ENCODE results near the gene GRIK4. TPM values are rescaled to one million over a fixed set of nuclear protein-coding genes. Genes with fewer than 3 reads are reported as not detected.

The GRIK4 gene
- total and polyA plus RNA-seq, 9 of the 15 experiments (the other 6 are each of a cell fraction or from before 2014, with no cell fraction given), result not detected

DNA sequence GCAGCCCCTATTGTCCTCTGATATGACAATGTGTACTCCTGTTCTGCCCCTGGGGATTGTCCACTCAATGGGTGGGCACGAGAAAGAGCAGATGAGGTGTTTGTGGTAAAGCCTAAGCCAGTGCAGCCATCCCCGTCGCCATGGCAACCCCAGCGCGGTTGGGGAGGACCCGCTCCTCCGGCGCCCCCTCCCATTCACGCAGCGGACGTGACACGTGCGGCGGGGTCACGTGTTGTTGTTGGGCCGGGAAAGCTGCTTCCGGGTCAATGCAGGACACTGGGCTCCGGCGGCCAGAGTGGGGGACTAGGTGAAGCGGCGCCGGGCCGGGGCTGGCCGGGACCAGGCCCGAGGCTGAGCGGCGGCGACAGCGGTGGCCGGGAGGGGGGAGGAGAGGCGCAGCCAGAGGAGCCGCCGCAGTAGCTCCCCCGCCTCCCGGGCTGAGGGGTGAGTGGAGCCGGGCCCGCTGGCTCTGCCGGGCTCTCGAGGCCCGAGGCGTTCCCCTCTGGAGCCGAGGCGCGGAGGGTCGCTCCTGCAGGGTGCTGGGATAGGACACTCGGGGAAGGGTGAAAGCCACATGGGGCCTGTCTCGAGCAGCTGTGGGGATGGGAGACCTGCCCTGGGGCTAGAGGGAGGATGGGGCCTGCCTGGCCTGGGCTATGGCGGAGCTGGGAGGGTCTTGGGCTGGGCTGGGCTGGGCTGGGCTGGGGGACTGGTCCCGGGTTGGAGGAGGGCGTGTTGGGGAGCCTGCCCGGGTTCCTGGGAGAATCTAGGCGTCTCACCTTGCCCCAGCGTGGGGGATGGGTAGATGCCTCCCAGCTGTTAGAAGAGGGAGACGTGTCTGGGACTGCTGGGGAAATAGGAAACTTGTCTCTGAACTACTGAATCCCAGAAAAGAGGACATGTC, 512.6 kb downstream of the GRIK4 start, which contains the start of gene TBCEL (continued):
- TF ChIP-seq, protein P1, sequence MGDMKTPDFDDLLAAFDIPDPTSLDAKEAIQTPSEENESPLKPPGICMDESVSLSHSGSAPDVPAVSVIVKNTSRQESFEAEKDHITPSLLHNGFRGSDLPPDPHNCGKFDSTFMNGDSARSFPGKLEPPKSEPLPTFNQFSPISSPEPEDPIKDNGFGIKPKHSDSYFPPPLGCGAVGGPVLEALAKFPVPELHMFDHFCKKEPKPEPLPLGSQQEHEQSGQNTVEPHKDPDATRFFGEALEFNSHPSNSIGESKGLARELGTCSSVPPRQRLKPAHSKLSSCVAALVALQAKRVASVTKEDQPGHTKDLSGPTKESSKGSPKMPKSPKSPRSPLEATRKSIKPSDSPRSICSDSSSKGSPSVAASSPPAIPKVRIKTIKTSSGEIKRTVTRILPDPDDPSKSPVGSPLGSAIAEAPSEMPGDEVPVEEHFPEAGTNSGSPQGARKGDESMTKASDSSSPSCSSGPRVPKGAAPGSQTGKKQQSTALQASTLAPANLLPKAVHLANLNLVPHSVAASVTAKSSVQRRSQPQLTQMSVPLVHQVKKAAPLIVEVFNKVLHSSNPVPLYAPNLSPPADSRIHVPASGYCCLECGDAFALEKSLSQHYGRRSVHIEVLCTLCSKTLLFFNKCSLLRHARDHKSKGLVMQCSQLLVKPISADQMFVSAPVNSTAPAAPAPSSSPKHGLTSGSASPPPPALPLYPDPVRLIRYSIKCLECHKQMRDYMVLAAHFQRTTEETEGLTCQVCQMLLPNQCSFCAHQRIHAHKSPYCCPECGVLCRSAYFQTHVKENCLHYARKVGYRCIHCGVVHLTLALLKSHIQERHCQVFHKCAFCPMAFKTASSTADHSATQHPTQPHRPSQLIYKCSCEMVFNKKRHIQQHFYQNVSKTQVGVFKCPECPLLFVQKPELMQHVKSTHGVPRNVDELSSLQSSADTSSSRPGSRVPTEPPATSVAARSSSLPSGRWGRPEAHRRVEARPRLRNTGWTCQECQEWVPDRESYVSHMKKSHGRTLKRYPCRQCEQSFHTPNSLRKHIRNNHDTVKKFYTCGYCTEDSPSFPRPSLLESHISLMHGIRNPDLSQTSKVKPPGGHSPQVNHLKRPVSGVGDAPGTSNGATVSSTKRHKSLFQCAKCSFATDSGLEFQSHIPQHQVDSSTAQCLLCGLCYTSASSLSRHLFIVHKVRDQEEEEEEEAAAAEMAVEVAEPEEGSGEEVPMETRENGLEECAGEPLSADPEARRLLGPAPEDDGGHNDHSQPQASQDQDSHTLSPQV (IDR thresholded peaks at IDR 0.05), result no peak
- TF ChIP-seq NFE2L1 (tag; IDR thresholded peaks at IDR 0.05; ENCODE audit: borderline replicate concordance, low read depth) (no peak), BMI1 (IDR thresholded peaks at IDR 0.05; ENCODE audit: low read length) (peak; percentile 81), NR2C1 (IDR thresholded peaks at IDR 0.05) (peak; percentile 96), NR2C1 (tag; IDR thresholded peaks at IDR 0.05) (peak; percentile 96), PHF21A (IDR thresholded peaks at IDR 0.05; ENCODE audit: borderline replicate concordance, low read depth) (no peak), ZNF41 (CRISPR knock-in tag; conservative IDR thresholded peaks at IDR 0.05) (no peak)
- TF ChIP-seq, protein P2, sequence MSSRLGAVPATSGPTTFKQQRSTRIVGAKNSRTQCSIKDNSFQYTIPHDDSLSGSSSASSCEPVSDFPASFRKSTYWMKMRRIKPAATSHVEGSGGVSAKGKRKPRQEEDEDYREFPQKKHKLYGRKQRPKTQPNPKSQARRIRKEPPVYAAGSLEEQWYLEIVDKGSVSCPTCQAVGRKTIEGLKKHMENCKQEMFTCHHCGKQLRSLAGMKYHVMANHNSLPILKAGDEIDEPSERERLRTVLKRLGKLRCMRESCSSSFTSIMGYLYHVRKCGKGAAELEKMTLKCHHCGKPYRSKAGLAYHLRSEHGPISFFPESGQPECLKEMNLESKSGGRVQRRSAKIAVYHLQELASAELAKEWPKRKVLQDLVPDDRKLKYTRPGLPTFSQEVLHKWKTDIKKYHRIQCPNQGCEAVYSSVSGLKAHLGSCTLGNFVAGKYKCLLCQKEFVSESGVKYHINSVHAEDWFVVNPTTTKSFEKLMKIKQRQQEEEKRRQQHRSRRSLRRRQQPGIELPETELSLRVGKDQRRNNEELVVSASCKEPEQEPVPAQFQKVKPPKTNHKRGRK (tag; IDR thresholded peaks at IDR 0.05), result no peak
- TF ChIP-seq, protein P3, sequence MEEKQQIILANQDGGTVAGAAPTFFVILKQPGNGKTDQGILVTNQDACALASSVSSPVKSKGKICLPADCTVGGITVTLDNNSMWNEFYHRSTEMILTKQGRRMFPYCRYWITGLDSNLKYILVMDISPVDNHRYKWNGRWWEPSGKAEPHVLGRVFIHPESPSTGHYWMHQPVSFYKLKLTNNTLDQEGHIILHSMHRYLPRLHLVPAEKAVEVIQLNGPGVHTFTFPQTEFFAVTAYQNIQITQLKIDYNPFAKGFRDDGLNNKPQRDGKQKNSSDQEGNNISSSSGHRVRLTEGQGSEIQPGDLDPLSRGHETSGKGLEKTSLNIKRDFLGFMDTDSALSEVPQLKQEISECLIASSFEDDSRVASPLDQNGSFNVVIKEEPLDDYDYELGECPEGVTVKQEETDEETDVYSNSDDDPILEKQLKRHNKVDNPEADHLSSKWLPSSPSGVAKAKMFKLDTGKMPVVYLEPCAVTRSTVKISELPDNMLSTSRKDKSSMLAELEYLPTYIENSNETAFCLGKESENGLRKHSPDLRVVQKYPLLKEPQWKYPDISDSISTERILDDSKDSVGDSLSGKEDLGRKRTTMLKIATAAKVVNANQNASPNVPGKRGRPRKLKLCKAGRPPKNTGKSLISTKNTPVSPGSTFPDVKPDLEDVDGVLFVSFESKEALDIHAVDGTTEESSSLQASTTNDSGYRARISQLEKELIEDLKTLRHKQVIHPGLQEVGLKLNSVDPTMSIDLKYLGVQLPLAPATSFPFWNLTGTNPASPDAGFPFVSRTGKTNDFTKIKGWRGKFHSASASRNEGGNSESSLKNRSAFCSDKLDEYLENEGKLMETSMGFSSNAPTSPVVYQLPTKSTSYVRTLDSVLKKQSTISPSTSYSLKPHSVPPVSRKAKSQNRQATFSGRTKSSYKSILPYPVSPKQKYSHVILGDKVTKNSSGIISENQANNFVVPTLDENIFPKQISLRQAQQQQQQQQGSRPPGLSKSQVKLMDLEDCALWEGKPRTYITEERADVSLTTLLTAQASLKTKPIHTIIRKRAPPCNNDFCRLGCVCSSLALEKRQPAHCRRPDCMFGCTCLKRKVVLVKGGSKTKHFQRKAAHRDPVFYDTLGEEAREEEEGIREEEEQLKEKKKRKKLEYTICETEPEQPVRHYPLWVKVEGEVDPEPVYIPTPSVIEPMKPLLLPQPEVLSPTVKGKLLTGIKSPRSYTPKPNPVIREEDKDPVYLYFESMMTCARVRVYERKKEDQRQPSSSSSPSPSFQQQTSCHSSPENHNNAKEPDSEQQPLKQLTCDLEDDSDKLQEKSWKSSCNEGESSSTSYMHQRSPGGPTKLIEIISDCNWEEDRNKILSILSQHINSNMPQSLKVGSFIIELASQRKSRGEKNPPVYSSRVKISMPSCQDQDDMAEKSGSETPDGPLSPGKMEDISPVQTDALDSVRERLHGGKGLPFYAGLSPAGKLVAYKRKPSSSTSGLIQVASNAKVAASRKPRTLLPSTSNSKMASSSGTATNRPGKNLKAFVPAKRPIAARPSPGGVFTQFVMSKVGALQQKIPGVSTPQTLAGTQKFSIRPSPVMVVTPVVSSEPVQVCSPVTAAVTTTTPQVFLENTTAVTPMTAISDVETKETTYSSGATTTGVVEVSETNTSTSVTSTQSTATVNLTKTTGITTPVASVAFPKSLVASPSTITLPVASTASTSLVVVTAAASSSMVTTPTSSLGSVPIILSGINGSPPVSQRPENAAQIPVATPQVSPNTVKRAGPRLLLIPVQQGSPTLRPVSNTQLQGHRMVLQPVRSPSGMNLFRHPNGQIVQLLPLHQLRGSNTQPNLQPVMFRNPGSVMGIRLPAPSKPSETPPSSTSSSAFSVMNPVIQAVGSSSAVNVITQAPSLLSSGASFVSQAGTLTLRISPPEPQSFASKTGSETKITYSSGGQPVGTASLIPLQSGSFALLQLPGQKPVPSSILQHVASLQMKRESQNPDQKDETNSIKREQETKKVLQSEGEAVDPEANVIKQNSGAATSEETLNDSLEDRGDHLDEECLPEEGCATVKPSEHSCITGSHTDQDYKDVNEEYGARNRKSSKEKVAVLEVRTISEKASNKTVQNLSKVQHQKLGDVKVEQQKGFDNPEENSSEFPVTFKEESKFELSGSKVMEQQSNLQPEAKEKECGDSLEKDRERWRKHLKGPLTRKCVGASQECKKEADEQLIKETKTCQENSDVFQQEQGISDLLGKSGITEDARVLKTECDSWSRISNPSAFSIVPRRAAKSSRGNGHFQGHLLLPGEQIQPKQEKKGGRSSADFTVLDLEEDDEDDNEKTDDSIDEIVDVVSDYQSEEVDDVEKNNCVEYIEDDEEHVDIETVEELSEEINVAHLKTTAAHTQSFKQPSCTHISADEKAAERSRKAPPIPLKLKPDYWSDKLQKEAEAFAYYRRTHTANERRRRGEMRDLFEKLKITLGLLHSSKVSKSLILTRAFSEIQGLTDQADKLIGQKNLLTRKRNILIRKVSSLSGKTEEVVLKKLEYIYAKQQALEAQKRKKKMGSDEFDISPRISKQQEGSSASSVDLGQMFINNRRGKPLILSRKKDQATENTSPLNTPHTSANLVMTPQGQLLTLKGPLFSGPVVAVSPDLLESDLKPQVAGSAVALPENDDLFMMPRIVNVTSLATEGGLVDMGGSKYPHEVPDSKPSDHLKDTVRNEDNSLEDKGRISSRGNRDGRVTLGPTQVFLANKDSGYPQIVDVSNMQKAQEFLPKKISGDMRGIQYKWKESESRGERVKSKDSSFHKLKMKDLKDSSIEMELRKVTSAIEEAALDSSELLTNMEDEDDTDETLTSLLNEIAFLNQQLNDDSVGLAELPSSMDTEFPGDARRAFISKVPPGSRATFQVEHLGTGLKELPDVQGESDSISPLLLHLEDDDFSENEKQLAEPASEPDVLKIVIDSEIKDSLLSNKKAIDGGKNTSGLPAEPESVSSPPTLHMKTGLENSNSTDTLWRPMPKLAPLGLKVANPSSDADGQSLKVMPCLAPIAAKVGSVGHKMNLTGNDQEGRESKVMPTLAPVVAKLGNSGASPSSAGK (IDR thresholded peaks at IDR 0.05), result peak; percentile 88

Data from K562 (cell line).